ENCODE results near the gene NEK6.

NEK6 gene

GRCh38 chr9:124349675-124350493 is 92.1 kb downstream of the NEK6 start:
- DNase-seq = no peak

GRCh38 chr9:124350494-124351263 is 92.9 kb downstream of the NEK6 start:
- no peak for DNase-seq

DNA sequence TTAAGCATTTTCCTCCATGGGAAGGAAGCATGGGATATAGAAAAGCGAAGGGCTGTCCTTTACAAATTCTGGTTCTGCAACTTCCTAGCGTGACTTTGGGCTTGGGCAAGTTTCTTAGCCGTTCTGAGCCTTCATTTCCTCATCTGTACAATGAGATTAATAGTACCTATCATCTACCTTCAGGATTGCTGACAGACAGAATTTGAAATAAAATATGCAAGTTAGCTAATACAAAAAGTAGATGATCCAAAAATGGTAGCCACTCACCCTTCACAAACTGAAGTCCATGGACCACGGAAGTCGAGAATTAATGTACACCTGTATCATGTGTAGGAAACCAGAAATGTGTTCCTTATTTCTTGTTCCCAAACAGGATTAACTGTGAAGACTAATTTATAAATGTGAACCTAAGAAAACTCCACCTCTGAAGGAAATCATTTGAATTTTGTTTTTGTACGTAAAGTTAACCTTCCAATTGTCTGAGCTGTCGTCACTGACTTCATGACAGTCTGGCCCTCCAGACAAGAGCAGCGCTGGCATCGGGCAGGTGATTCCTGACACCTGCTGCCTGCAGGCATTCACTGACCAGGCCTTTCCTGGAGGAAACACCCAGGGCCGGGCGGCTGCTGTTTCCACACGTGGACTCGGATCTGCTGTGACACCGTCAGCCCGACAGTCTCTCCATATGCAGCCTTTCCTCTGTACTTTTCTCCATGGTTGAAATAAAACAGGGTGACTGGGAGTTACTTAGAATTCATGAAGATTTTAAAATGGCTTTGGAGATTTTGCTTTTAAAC is 94.1 kb downstream of the NEK6 start:
- DNase-seq = no peak

- peak in 9 of 58 donors; percentile 11 to 32 (median 23) for DNase-seq
Observed at GRCh38 chr9:124352616-124353015, 94.9 kb downstream of the NEK6 start.

GRCh38 chr9:124353166-124353768 is 95.5 kb downstream of the NEK6 start:
- DNase-seq = no peak

DNA sequence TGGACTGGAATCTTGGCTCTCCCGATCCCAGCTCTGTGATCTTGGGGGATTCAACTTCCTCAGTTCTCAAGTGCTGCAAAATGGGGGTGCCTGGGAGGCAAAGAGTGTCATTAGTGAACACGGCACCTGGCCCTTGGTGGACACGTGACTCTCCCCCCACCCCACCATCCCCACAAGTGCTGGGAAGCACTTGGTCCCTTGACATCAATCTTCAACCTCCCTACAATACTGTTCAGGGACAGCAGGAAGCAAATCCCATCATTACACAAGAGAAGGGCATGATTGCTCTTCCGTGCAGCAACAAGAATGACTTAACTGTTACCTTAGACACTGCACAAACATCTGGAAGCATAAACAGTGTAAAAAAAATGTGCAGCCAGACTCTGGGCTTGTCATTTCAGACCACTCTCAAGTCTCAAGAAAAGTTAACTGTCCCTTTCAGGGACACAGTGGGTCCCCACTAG is 96.1 kb downstream of the NEK6 start:
- no peak for DNase-seq

GRCh38 chr9:124354346-124355038 is 96.7 kb downstream of the NEK6 start:
- no peak for DNase-seq

DNA sequence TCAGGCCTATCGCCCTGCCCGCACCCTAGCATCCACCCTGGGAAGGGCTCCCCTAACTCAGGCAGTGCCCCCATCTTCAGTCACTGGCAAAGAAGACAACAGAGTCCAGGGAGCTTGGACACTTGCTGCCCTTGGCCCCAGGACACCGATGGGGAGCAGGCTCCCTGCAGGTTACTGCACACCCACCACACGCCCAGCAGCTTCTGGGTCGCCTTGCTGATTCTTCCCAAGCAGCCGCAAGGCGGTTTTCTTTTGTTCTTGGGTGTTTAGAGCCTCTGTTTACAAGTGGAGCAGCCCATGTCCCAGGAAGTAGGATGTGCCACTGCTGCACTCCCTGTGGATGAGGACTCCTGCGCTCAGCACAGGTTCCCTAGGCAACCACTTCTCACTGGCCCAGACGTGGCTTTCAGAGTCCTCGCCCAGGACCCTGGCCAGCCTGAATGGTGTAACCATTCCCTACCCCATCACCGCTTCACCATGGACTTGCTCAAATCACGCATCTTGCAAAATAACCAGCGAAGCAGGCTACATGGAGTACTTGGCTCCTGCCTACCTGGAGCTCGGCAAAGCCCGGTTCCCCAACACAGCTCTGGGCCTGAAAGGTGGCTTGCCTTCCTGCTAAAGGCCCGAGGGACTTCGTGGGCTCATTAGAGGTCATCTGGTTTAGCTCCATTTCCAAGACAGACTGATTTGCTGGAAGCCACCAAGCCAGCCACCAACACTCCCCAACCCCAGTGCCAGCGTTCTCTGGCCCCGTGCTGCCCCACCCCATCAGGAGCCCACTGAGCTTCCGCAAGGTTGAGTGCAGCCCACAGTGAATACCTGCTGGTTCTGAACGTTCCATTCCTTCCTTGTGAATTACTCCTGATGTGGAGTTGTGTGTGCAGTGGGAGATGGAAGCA is 97.5 kb downstream of the NEK6 start:
- peak in 2 of 58 donors; percentile 23 to 50 for DNase-seq

DNA sequence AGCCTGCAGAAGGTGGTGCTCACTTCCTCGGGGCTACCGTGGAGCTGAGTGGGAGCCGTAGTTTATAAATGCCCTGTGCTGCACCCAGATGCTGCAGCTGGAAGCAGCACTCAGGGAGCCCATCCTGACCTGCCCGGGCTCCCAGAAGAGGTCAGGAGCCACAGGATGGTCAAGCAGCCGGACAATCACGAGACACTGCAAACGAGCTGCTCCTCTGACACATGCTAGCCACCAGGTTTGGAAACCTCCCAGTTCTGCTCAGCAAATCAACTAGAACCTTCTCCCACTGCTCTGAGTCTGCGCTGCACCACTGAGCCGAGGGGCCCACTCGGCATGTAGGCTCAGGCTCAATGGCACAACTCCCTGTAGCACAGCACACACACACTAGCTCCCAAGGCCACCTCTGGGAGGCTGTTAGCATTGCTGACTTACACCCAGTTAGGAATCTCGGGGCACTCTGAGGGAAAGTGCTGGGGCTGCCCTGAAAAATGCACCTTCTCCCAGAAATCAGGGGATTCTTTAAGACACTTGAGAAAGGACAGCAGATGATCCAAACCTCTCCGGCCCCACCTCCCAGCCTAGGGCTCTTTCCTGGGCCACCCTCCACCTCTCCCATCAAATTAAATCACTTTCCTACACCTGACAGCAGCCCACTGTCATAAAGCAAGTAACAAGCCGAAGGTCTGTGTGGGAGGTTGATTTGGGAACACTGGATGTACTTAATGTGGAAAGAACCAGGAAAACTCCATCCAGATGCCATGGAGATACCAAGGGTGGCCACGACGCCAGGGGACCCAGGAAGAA is 98.4 kb downstream of the NEK6 start:
- no peak for DNase-seq

DNA sequence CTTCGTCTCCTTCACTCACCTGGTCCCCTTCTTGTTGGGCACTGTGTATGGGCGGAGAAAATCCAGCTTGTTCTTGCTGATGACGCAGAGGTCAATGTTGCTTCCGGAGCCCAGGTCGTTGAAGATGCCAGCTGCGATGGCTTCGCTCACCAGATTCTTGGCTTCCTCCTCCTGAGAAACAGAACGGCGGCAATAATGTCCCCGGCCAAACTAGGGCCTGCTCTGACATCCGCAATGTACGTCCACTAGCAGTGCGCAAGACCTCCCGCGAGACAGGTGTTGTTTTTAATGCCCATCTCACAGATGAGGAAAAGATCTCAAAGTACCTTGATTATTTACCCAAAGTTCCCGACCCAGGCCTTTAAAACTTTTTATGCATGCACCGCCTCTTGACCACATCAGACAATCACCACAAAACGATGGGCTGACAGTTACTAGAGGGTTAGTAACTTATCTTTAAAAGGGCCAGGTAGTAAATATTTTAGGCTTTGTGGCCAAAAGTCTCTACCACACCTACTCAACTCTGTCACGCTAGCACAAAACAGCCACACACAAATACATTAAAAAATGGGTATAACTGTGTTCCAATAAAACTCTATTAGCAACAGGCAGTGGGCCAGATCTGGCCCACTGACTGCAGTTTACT is 99.1 kb downstream of the NEK6 start:
- no peak for DNase-seq

DNA sequence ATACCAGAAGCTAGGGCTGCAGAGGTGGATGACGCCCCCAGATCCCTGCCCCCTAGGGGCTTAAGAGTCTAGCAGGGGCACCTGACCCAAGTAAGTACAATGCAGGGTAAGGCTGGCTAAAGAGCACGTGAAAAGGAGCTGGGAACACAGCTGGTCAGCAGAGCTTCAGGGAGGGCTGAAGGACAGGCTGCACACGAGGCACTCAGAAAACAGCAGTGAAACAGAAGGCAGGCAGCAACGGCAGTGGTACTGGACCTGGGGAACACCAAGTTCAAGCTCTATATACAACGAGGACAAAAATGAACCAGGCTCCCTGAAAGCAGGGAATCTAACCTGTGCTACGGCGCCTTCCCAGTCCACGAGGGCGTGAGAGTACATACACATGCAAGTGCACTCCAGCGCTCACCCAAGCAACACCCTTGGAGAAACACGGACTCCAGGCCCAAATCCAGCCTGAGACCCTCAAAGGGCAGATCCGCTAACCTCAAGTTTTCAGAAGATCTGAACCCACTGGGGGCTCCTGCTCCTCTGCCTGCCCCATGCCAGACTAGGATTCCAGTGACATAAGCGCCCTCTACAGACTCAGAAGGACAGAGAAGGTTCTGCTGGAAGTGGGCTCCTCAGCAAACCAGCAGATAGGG is 100.1 kb downstream of the NEK6 start:
- no peak for DNase-seq

GRCh38 chr9:124358631-124359030 is 100.9 kb downstream of the NEK6 start:
- no peak for DNase-seq

- DNase-seq = no peak
Observed at GRCh38 chr9:124359426-124359825, 101.7 kb downstream of the NEK6 start.

DNA sequence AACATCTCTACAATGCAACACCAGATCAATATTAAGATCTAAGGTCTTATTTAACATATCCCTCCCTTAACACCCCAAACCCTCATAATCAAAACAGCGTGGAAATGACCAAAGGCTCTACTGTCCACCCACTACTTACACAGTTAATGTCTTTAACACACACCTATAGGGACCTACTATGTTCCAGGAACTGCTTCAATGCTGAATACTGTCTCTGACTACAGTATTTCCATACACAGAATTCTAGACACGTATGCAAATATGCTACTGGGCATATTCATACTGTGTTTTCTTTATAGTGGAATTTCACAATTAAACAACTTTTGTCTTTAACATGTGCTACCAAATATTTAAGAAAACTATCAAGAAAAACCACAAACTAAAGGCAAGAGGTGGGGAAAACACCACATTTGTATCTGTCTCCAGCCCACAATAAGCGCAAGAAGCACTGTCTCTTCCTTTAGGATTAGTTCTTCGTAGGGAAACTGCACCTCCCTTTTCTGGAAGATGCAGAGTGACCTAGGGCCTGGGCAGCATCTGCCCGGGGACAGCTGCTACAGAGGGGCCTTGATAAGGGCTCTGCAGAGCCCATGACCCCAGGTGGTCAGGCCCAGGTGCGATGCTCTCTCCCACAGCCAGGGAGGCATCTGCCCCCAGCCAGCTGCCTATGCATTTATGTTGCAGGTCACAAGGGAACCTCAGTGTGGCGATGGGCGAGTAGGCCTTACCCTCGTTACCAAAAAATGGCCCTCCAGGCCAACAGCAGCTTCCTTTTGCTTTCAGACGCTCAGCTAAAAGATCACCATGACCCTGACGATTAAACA is 102.3 kb downstream of the NEK6 start:
- DNase-seq = no peak

DNA sequence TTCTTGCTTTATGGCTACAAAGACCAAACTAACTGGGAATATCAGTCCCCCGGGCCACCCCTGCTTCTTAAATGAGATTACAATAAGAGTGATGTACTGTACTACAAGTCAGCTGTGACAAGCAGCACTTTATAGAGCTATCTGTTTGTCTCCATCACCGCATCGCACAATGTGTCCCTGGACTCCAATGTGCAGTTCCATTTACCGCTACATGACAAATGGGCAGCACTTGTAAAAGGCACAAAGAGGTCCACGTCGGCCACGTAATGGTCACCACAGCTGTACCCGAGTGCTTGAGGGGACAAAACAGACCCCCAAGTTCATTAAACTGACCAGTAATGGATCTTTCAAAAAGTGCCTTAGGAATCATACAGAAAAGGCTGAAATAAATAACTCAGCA is 103.4 kb downstream of the NEK6 start:
- no peak for DNase-seq

DNA sequence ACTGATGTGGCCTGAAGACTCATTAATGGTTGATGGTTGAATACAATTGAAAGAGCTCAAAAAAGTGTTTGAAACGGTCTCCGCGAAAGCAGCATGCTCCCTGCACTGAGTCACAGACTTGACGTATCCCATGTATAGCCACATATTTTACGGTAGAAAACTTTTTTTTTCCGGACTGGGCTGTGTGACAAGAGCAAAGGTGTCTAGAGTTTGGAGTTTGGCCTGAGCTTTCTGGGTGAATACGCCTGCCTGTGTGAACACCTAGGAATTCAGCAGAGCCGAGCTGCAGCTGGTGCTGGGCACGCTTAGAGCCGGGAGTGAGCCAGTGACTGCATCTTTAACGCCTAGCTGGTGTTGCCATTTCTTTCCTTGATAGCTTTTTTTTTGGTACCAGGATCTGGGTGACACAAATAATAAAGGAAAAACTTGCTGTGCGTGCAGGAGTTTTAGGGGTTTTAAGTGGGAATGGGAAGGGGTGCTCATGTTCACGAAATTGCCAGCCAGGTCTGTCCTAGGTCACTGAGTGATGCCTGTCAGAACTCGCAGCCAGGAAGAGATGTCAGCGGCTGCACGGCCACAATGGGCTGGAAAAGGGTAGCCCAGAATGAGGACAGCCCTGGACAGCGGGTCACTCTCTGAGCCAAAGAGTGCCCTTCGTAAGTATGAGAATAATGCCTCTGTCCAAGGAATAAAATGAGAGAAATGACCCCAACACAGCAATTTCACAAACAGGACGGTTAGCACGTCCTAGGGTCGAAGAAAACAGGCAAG is 105.8 kb downstream of the NEK6 start:
- DNase-seq = no peak
